Effector CD4-positive, alpha-beta T cell (primary cell): ENCODE data around the gene MSRB3.
"Not testable (repeated sequence)": the region's sequence is repeated elsewhere in the genome, so short reads cannot be mapped to it uniquely, and the experiment has no call there.

Experiments
- DNase-seq: peaks from one replicate; pipeline ENCODE4 v3.0.0-alpha.2; 2020

Gene MSRB3

GRCh38 chr12:65292241-65292640 is 13.8 kb downstream of the MSRB3 start:
- no peak for DNase-seq

- no peak for DNase-seq
Measured at GRCh38 chr12:65293735-65294134, 15.3 kb downstream of the MSRB3 start.

GRCh38 chr12:65294641-65295262 is 16.3 kb downstream of the MSRB3 start:
- DNase-seq, result no peak

- no peak for DNase-seq
Measured at GRCh38 chr12:65296508-65297265, 18.2 kb downstream of the MSRB3 start.

GRCh38 chr12:65300097-65300496 is 21.6 kb downstream of the MSRB3 start:
- no peak for DNase-seq

GRCh38 chr12:65300679-65301349 is 22.3 kb downstream of the MSRB3 start:
- DNase-seq, result no peak

GRCh38 chr12:65302891-65303290 is 24.4 kb downstream of the MSRB3 start:
- no peak for DNase-seq

GRCh38 chr12:65305346-65305950 is 27.0 kb downstream of the MSRB3 start:
- no peak for DNase-seq

- no peak for DNase-seq
Measured at GRCh38 chr12:65306366-65307168, 28.1 kb downstream of the MSRB3 start.

- DNase-seq, result no peak
Measured at GRCh38 chr12:65307169-65307501, 28.7 kb downstream of the MSRB3 start.

GRCh38 chr12:65308006-65308405 is 29.5 kb downstream of the MSRB3 start:
- no peak for DNase-seq

GRCh38 chr12:65308601-65309071 is 30.2 kb downstream of the MSRB3 start:
- DNase-seq, result no peak

GRCh38 chr12:65311260-65311659 is 32.8 kb downstream of the MSRB3 start:
- DNase-seq, result no peak

GRCh38 chr12:65313719-65314317 is 35.3 kb downstream of the MSRB3 start:
- DNase-seq, result no peak

GRCh38 chr12:65315238-65315637 is 36.8 kb downstream of the MSRB3 start:
- DNase-seq, result not testable (repeated sequence)

GRCh38 chr12:65318186-65318685 is 39.8 kb downstream of the MSRB3 start:
- no peak for DNase-seq

- no peak for DNase-seq
Measured at GRCh38 chr12:65319688-65320200, 41.3 kb downstream of the MSRB3 start.

- no peak for DNase-seq
Measured at GRCh38 chr12:65323070-65323469, 44.6 kb downstream of the MSRB3 start.

GRCh38 chr12:65324056-65324455 is 45.6 kb downstream of the MSRB3 start:
- no peak for DNase-seq

- no peak for DNase-seq
Measured at GRCh38 chr12:65324551-65324950, 46.1 kb downstream of the MSRB3 start.

- DNase-seq, result no peak
Measured at GRCh38 chr12:65325183-65325582, 46.7 kb downstream of the MSRB3 start.

GRCh38 chr12:65326616-65327015 is 48.1 kb downstream of the MSRB3 start:
- no peak for DNase-seq
